ENCODE results near the gene CDIPT.

GRCh38 chr16:29893553-29893952 lies 30.5 kb upstream of the CDIPT start:
- TF ChIP-seq CTCF (IDR thresholded peaks at IDR 0.05; ENCODE audit: low read depth, low read length) (no peak), EZH2phosphoT487 (IDR thresholded peaks at IDR 0.05; ENCODE audit: low read depth) (no peak)
